Activated CD4-positive, alpha-beta T cell treated with anti-CD3 and anti-CD28 coated beads, Interleukin-2, amount 50 U/mL, for 48 hours (primary cell): ENCODE data around the gene AUH.
A peak's percentile ranks its signal among the peaks of the same experiment; 100 is the strongest.
"Not testable (repeated sequence)": the region's sequence is repeated elsewhere in the genome, so short reads cannot be mapped to it uniquely, and the experiment has no call there.

Experiments
- DNase-seq, 2 experiments: peaks; one replicate each; pipeline ENCODE4 v3.0.0-alpha.2; 2020

Gene AUH

GRCh38 chr9:91361291-91362050, at the start of gene AUH:
TSS of gene AUH (minus strand) at chr9:91361918. CDS start at chr9:91361889, 29 bp downstream.
- DNase-seq, result peak; percentile 88 to 90

- DNase-seq, result no peak
Measured at GRCh38 chr9:91411096-91411771, 49.5 kb upstream of the AUH start.

- DNase-seq, result no peak
Measured at GRCh38 chr9:91410161-91410560, 48.4 kb upstream of the AUH start.

GRCh38 chr9:91408475-91408874, 46.8 kb upstream of the AUH start:
- DNase-seq, result no peak

- no peak for DNase-seq
Measured at GRCh38 chr9:91407580-91408318, 46.0 kb upstream of the AUH start.

- no peak for DNase-seq
Measured at GRCh38 chr9:91405343-91406077, 43.8 kb upstream of the AUH start.

GRCh38 chr9:91403665-91404543, 42.2 kb upstream of the AUH start:
- no peak for DNase-seq

- DNase-seq, result no peak
Measured at GRCh38 chr9:91398926-91399325, 37.2 kb upstream of the AUH start.

GRCh38 chr9:91395553-91396471, 34.1 kb upstream of the AUH start:
- DNase-seq, result peak; percentile 25 to 28

- DNase-seq, result peak in 1 of 2 experiments; percentile 27
Measured at GRCh38 chr9:91395106-91395552, 33.4 kb upstream of the AUH start.

- DNase-seq, result no peak
Measured at GRCh38 chr9:91393826-91394225, 32.1 kb upstream of the AUH start.

GRCh38 chr9:91392435-91392834, 30.7 kb upstream of the AUH start:
- no peak for DNase-seq

- no peak for DNase-seq
Measured at GRCh38 chr9:91391818-91392217, 30.1 kb upstream of the AUH start.

- no peak for DNase-seq
Measured at GRCh38 chr9:91391412-91391811, 29.7 kb upstream of the AUH start.

- DNase-seq, result not testable (repeated sequence)
Measured at GRCh38 chr9:91389686-91390085, 28.0 kb upstream of the AUH start.

GRCh38 chr9:91386765-91387164, 25.0 kb upstream of the AUH start:
- no peak for DNase-seq

GRCh38 chr9:91384954-91385353, 23.2 kb upstream of the AUH start:
- DNase-seq, result no peak

- DNase-seq, result no peak
Measured at GRCh38 chr9:91383577-91383976, 21.9 kb upstream of the AUH start.

- DNase-seq, result no peak
Measured at GRCh38 chr9:91382298-91382697, 20.6 kb upstream of the AUH start.

- DNase-seq, result no peak
Measured at GRCh38 chr9:91379426-91379825, 17.7 kb upstream of the AUH start.

- no peak for DNase-seq
Measured at GRCh38 chr9:91378695-91379127, 17.0 kb upstream of the AUH start.
